Upper lobe of left lung (tissue), 6 donors: Measurements from ENCODE around the gene CDKAL1. TPM values are rescaled to one million over a fixed set of nuclear protein-coding genes. Genes with fewer than 3 reads are reported as not detected.

Experiments used
- ATAC-seq, 2 donors: fragments of 200-7000 bp; cut with Tn5 transposase; one replicate each; pipeline ENCODE4 v1.9.1; 2022; ENCODE audit warnings: mild to moderate bottlenecking in 2 of 2, moderate library complexity in 2 of 2; ENCODE audit not compliant: low FRiP score in 2 of 2
- DNase-seq, 2 donors: peaks; one replicate each; pipeline ENCODE4 v3.0.0-alpha.2; 2019 to 2020
- H3K27ac ChIP-seq, 4 donors: fragments of 200-600 bp; sonication (generic); one replicate each; pipeline ENCODE4 v1.5.1; 2016 to 2019
- H3K27me3 ChIP-seq, 4 donors: fragments of 200-600 bp; sonication (generic); one replicate each; pipeline ENCODE4 v1.5.1; 2017 to 2019
- H3K36me3 ChIP-seq, 4 donors: fragments of 200-600 bp; sonication (generic); one replicate each; pipeline ENCODE4 v1.5.1; 2016 to 2019
- H3K4me1 ChIP-seq, 4 donors: fragments of 200-600 bp; sonication (generic); one replicate each; pipeline ENCODE4 v1.5.1; 2018 to 2019
- H3K4me3 ChIP-seq, 4 donors: fragments of 200-600 bp; sonication (generic); one replicate each; pipeline ENCODE4 v1.5.1; 2017 to 2019; ENCODE audit warnings: mild to moderate bottlenecking in 2 of 4, moderate library complexity in 1 of 4
- H3K9me3 ChIP-seq, 4 donors: fragments of 200-600 bp; sonication (generic); one replicate each; pipeline ENCODE4 v1.5.1; 2018 to 2019
- CTCF ChIP-seq, 6 experiments: fragments of 450-650 bp in 4 of 6; fragments of 200-600 bp in 2 of 6; sonication (generic) in 2 of 6; IDR thresholded peaks; one replicate each; pipeline ENCODE4 v1.5.1; 2016 to 2019; ENCODE audit warnings: antibody characterized with exemption in 6 of 6
- EP300 ChIP-seq, 4 donors: sonication (generic); formaldehyde crosslinking; IDR thresholded peaks; one replicate each; pipeline ENCODE4 v1.5.1; 2017; ENCODE audit warnings: antibody characterized with exemption in 4 of 4, control low read depth in 2 of 4
- POLR2A ChIP-seq, 4 donors: fragments of 450-650 bp; IDR thresholded peaks; one replicate each; pipeline ENCODE4 v1.5.1; 2016 to 2017; ENCODE audit warnings: antibody characterized with exemption in 4 of 4, mild to moderate bottlenecking in 2 of 4
- POLR2AphosphoS5 ChIP-seq, 2 donors: sonication (generic); formaldehyde crosslinking; IDR thresholded peaks; one replicate each; pipeline ENCODE4 v1.5.1; 2017; ENCODE audit warnings: antibody characterized with exemption in 2 of 2
- WGBS, 2 donors: methylation state at CpG; one replicate each; pipeline ENCODE4 v1.1.5; 2017 to 2018; 5-methylcytosine and 5-hydroxymethylcytosine counted together
- total RNA-seq, 6 donors: library from RNA; depleted of rRNA in 4 of 6; stranded (reverse); fragments of >200 nt in 4 of 6; gene quantifications; one replicate each; pipeline versions ENCODE4 v1.1.0 to v1.2.1, GENCODE V29; 2016 to 2021
- donor health status: DM: no; HTN: no; CAD: no; lungs with moderate emphysema.
- donor health status: DM: no; HTN: yes; CAD: no; lungs with severe emphysema.

CDKAL1 gene
- total RNA-seq, 6 donors from 2014 or later, result 9.4 to 22.6 (median 13.8) TPM

- Histone ChIP-seq H3K9me3 (peaks cover 0 to 2% (median 0%) of the 10 kb centered on the region in 4 donors), H3K4me3 (no peak overlapping the region), H3K27me3 (no peaks in the 10 kb centered on the region), H3K36me3 (no peaks in the 10 kb centered on the region), H3K4me1 (peaks cover 0 to 7% (median 0%) of the 10 kb centered on the region in 4 donors), H3K27ac (no peak overlapping the region)
- DNase-seq, result no peak
- TF ChIP-seq CTCF (IDR thresholded peaks at IDR 0.05) (no peak), POLR2AphosphoS5 (IDR thresholded peaks at IDR 0.05) (no peak), POLR2A (IDR thresholded peaks at IDR 0.05) (no peak), EP300 (IDR thresholded peaks at IDR 0.05) (no peak)
- peak in 1 of 2 donors; percentile 45 for ATAC-seq
- WGBS, 2 donors, result 96 to 97% methylated on average over 3 of the region's 3 CpGs
These were observed 492.5 kb downstream of the CDKAL1 start for GRCh38 chr6:21026576-21027273.

- Histone ChIP-seq H3K36me3 (no peaks in the 10 kb centered on the region), H3K27me3 (no peaks in the 10 kb centered on the region)
These were observed 493.2 kb downstream of the CDKAL1 start for GRCh38 chr6:21027507-21027906.

GRCh38 chr6:21031182-21031581 is 496.9 kb downstream of the CDKAL1 start:
- Histone ChIP-seq H3K9me3 (peaks cover 0 to 2% (median 0%) of the 10 kb centered on the region in 4 donors), H3K4me3 (no peak overlapping the region), H3K27me3 (no peaks in the 10 kb centered on the region), H3K4me1 (no peaks in the 10 kb centered on the region), H3K27ac (no peak overlapping the region), H3K36me3 (no peaks in the 10 kb centered on the region)
- WGBS, 2 donors, result 96% methylated on average over 5 of the region's 5 CpGs
- TF ChIP-seq POLR2A (IDR thresholded peaks at IDR 0.05) (no peak), CTCF (IDR thresholded peaks at IDR 0.05) (no peak), POLR2AphosphoS5 (IDR thresholded peaks at IDR 0.05) (no peak), EP300 (IDR thresholded peaks at IDR 0.05) (no peak)
- ATAC-seq, result no peak
- no peak for DNase-seq

More at GRCh38 chr6:21027507-21027906, 493.2 kb downstream of the CDKAL1 start:
- WGBS, 2 donors, result 89 to 96% methylated on average over 2 of the region's 2 CpGs
- ATAC-seq, result no peak
- no peak overlapping the region for H3K4me3 ChIP-seq
- H3K27ac ChIP-seq, result no peak overlapping the region
- DNase-seq, result no peak
- H3K9me3 ChIP-seq, result peaks cover 0 to 2% (median 0%) of the 10 kb centered on the region in 4 donors
- TF ChIP-seq EP300 (IDR thresholded peaks at IDR 0.05) (no peak), POLR2AphosphoS5 (IDR thresholded peaks at IDR 0.05) (no peak), CTCF (IDR thresholded peaks at IDR 0.05) (no peak), POLR2A (IDR thresholded peaks at IDR 0.05) (no peak)
- peaks cover 0 to under 1% (median 0%) of the 10 kb centered on the region in 4 donors for H3K4me1 ChIP-seq

DNA sequence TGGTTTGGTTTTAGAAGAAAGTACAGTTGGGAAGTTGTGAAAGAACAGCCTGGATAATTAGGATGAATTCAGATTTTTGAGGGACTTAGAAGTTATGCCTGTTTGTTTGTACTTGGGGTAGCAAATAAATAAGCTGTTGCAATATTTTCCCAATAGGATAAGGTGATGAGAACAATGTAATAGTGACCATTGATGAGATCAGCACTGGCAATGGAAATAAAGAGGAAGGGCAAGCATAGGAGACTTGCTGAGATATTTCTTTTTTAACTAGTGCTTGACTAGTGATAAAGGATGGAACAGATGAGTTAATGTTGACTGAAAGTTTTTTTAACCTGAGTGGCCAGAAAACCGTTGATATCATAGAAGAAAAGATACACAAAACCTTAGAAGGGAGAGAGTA is 498.8 kb downstream of the CDKAL1 start:
- H3K9me3 ChIP-seq, result no peaks in the 10 kb centered on the region
- TF ChIP-seq EP300 (IDR thresholded peaks at IDR 0.05), result no peak
- TF ChIP-seq POLR2AphosphoS5 (IDR thresholded peaks at IDR 0.05), result no peak
- TF ChIP-seq CTCF (IDR thresholded peaks at IDR 0.05), result no peak
- no peak for TF ChIP-seq POLR2A (IDR thresholded peaks at IDR 0.05)
- H3K36me3 ChIP-seq, result no peaks in the 10 kb centered on the region
- 76 to 79% methylated on average over 1 of the region's 1 CpG for WGBS, 2 donors
- DNase-seq (no peak), ATAC-seq (peak in 1 of 2 donors; percentile 65)
- peak overlapping the region in 1 of 4 donors; percentile 30 for H3K27ac ChIP-seq
- H3K4me1 ChIP-seq, result no peaks in the 10 kb centered on the region
- H3K27me3 ChIP-seq, result no peaks in the 10 kb centered on the region
- H3K4me3 ChIP-seq, result no peak overlapping the region
